GM12873 (cell line): ENCODE data around the gene GRB10.

Experiments used
- CTCF ChIP-seq: IDR thresholded peaks from 2 replicates; pipeline ENCODE4 v1.5.1; 2012; ENCODE audit warnings: low read depth, mild to moderate bottlenecking, moderate library complexity, low read length, control low read depth; ENCODE audit not compliant: insufficient read depth; ENCODE audit errors: missing control alignments

GRB10 gene

GRCh38 chr7:50812841-50813475 lies 30.3 kb upstream of the GRB10 start:
- TF ChIP-seq CTCF = no peak

- no peak for TF ChIP-seq CTCF
Measured at GRCh38 chr7:50812094-50812493, 29.4 kb upstream of the GRB10 start.

- TF ChIP-seq CTCF = no peak
Measured at GRCh38 chr7:50808282-50808888, 25.7 kb upstream of the GRB10 start.

GRCh38 chr7:50807026-50807730 lies 24.5 kb upstream of the GRB10 start:
- no peak for TF ChIP-seq CTCF

- no peak for TF ChIP-seq CTCF
Measured at GRCh38 chr7:50806143-50806542, 23.4 kb upstream of the GRB10 start.

GRCh38 chr7:50805447-50806125 lies 22.9 kb upstream of the GRB10 start:
- no peak for TF ChIP-seq CTCF
